GM10847 (cell line): ENCODE measurements around the gene PLPP3.

ENCODE experiments used
- POLR2A ChIP-seq: IDR thresholded peaks from 2 replicates; pipeline ENCODE4 v1.6.1; 2011; ENCODE audit not compliant: insufficient read length; ENCODE audit errors: extremely low read depth

The PLPP3 gene

GRCh38 chr1:56477164-56478111 lies 101.9 kb downstream of the PLPP3 start:
- no peak for TF ChIP-seq POLR2A

GRCh38 chr1:56473582-56474270 lies 105.6 kb downstream of the PLPP3 start:
- no peak for TF ChIP-seq POLR2A

- TF ChIP-seq POLR2A: no peak
Measured at GRCh38 chr1:56472860-56473259, 106.5 kb downstream of the PLPP3 start.

GRCh38 chr1:56469640-56470371 lies 109.6 kb downstream of the PLPP3 start:
- TF ChIP-seq POLR2A: no peak

- no peak for TF ChIP-seq POLR2A
Measured at GRCh38 chr1:56468518-56468917, 110.8 kb downstream of the PLPP3 start.

- TF ChIP-seq POLR2A: no peak
Measured at GRCh38 chr1:56466538-56466937, 112.8 kb downstream of the PLPP3 start.

GRCh38 chr1:56464294-56464693 lies 115.1 kb downstream of the PLPP3 start:
- no peak for TF ChIP-seq POLR2A

GRCh38 chr1:56463376-56463775 lies 116.0 kb downstream of the PLPP3 start:
- no peak for TF ChIP-seq POLR2A

- no peak for TF ChIP-seq POLR2A
Measured at GRCh38 chr1:56462209-56462608, 117.2 kb downstream of the PLPP3 start.

- no peak for TF ChIP-seq POLR2A
Measured at GRCh38 chr1:56461158-56462127, 117.9 kb downstream of the PLPP3 start.

GRCh38 chr1:56459260-56459659 lies 120.1 kb downstream of the PLPP3 start:
- TF ChIP-seq POLR2A: no peak

GRCh38 chr1:56457756-56458375 lies 121.5 kb downstream of the PLPP3 start:
- no peak for TF ChIP-seq POLR2A

GRCh38 chr1:56456435-56457101 lies 122.8 kb downstream of the PLPP3 start:
- no peak for TF ChIP-seq POLR2A

GRCh38 chr1:56453417-56454078 lies 125.8 kb downstream of the PLPP3 start:
- TF ChIP-seq POLR2A: no peak
